HG02759 (cell line): ENCODE measurements around the gene AHCYL1.

Experiments
- ATAC-seq: cut with Tn5 transposase; IDR thresholded peaks from one replicate; pipeline ENCODE4 v1.9.1; 2021; ENCODE audit warnings: mild to moderate bottlenecking, moderate library complexity; ENCODE audit not compliant: unreplicated experiment

AHCYL1 gene

GRCh38 chr1:110059133-110059863 is 74.7 kb downstream of the AHCYL1 start:
- ATAC-seq, result no peak

GRCh38 chr1:110060034-110060661 is 75.6 kb downstream of the AHCYL1 start:
- peak; percentile 56 for ATAC-seq

GRCh38 chr1:110060662-110061060 is 76.1 kb downstream of the AHCYL1 start:
- ATAC-seq, result no peak

GRCh38 chr1:110061341-110061740 is 76.8 kb downstream of the AHCYL1 start:
- ATAC-seq, result no peak

- ATAC-seq, result no peak
Observed at GRCh38 chr1:110062612-110063011, 78.0 kb downstream of the AHCYL1 start.

- no peak for ATAC-seq
Observed at GRCh38 chr1:110063781-110064180, 79.2 kb downstream of the AHCYL1 start.

GRCh38 chr1:110064576-110065337 is 80.2 kb downstream of the AHCYL1 start:
- no peak for ATAC-seq

GRCh38 chr1:110065841-110066240 is 81.3 kb downstream of the AHCYL1 start:
- ATAC-seq, result no peak

GRCh38 chr1:110067479-110067892 is 82.9 kb downstream of the AHCYL1 start:
- ATAC-seq, result no peak

- ATAC-seq, result no peak
Observed at GRCh38 chr1:110067893-110068645, 83.5 kb downstream of the AHCYL1 start.

- ATAC-seq, result no peak
Observed at GRCh38 chr1:110068646-110069403, 84.3 kb downstream of the AHCYL1 start.

GRCh38 chr1:110069404-110070281 is 85.1 kb downstream of the AHCYL1 start:
- ATAC-seq, result no peak

GRCh38 chr1:110070282-110070669 is 85.7 kb downstream of the AHCYL1 start:
- no peak for ATAC-seq

GRCh38 chr1:110070671-110071242 is 86.2 kb downstream of the AHCYL1 start, which contains the start of gene ALX3:
Gene ALX3, minus strand, starts transcription at chr1:110070672. Its CDS starts 60 bp downstream, at chr1:110070612.
- ATAC-seq, result no peak
